ENCODE results near the gene CEP128.

CEP128 gene

GRCh38 chr14:80535171-80535570, 406.4 kb downstream of the CEP128 start:
- no peak for DNase-seq

- no peak for DNase-seq
Measured at GRCh38 chr14:80523518-80524117, 417.9 kb downstream of the CEP128 start.

DNA sequence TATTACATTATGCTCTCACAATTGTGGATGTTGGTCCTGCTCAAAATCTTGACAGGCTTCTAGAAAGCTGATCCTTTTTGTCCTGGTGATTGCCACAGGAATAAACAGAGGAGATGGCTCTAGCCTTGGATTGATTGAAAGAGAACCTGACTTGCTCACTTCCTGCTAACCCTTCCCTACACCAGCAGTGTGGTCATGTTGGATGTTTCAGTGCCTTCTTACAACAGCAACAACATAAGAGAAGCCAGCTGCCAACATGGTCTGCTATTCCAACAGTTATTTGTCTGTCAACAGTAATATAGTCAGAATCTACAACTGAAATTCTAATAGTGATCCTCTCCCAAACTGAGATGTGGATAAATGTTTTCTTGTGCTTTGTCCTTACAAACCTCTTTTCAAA, 418.6 kb downstream of the CEP128 start:
- no peak for DNase-seq

- DNase-seq, result no peak
Measured at GRCh38 chr14:80522411-80522810, 419.1 kb downstream of the CEP128 start.

GRCh38 chr14:80521456-80521855, 420.1 kb downstream of the CEP128 start:
- DNase-seq, result no peak

GRCh38 chr14:80519002-80519401, 422.5 kb downstream of the CEP128 start:
- no peak for DNase-seq

DNA sequence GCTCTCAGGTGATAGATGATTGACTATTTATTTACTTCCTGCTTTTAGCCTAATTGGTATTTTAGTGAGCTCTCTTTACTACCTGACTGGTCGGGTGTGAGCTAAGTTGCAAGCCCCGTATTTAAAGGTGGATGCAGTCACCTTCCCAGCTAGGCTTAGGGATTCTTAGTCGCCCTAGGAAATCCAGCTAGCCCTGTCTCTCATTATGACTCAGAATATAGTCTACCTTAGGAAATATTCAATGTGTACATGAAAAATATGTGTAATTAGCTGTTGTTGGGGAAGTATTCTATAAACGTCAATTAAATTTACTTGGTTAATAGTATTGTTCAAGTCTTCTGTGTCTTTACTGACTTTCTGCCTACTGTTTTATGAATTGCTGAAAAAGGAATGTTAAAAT, 423.4 kb downstream of the CEP128 start:
- no peak for DNase-seq

DNA sequence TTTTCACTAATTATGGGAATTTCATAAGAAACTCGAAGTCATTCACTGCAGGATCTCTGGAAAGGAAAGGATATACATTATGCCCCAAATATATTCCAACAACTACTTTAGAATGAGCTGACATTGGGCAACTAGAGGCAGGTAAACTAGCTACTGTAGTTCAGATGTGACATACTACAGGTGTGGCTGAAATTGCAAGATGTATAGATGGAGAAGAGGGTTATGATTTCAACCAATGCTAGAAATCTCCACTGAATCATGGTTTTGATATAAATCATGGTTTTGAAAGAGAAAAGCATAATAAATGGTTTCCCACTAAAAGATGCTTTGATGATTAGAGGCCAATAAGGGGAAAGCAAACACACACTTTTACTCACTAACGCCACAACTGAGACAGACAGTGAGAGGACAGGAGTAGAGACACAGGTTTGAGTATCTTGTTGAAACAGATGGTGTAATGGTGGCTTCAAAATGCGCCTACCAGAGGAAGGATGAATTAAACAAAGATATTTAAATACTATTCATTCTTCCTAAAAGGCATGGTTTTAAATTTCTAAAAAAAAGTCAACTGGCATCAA, 434.2 kb downstream of the CEP128 start:
- no peak for DNase-seq

DNA sequence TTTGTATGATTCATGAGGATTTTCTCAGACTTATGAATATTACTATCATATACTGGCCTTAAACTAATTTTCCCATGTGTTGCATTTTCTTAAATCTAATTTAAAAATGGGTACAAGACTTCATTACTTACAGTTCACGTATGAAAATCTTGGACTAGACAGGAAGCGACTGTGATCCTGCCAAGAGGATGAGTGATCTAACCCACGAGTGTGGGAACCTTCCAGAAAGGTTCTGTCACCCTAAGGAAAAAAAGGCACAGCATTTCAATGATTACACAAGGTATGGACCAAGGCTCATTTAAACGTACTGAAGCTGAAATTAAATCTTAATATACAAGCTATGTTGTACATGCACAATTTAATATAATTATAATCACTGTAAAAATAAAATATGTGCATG, 436.8 kb downstream of the CEP128 start:
- DNase-seq, result no peak

DNA sequence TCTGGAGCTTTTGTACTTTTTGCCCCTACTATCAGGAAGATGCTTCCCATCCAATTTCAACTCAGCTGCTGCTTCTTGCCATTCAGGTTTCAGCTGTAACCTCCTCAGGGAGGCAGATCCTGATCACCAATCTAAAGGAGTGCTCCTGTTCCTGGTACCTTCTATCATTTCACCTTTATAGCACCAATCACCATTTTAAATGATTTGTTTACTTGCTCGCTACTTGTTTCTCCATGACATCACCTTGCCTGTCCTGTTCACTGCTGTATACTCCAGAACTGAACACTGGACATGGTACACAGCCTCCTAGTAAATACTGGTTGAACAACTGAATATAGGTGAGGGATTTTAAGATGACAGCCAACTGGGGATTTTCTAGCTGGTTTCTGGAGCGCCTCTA, 443.0 kb downstream of the CEP128 start:
- DNase-seq, result no peak

GRCh38 chr14:80496090-80496489, 445.4 kb downstream of the CEP128 start:
- DNase-seq, result no peak

DNA sequence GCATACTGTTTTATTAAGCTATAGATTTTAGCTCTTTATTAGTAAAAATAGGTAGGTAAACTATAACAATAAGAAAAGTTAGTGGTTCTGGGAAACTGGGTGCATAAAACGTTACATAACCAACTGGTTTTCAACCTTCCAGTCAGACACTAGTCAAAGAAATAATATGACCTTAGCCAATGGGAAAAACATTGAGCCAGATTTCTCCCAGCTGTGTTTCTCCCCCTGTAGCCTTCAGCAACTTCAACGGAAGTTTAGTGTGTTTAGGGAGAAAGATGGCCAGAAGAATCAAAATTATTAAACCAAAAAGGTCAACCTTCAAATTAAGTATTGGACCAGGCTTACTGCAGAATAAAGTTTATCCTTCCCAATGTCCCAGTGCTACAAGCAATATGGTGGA, 446.8 kb downstream of the CEP128 start:
- no peak for DNase-seq

- no peak for DNase-seq
Measured at GRCh38 chr14:80493620-80494019, 447.9 kb downstream of the CEP128 start.

DNA sequence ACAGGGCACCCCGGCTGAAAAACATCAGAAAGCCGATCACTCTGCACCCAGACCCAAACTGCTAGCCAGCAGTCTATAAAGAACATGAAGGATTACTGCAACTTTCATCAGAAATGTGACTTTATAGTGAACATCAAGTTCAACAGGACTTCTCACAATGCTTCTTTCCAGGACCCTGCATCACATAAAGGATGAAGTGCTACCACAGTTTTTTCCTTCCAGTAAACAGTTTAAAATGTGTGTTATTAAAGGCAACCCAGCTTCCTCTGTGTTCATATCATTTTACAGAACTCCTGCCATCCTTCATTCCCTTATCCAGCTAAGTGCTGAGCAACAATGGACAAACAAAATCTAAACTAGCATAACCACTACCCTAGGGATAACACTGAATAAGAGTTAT, 449.9 kb downstream of the CEP128 start:
- no peak for DNase-seq

DNA sequence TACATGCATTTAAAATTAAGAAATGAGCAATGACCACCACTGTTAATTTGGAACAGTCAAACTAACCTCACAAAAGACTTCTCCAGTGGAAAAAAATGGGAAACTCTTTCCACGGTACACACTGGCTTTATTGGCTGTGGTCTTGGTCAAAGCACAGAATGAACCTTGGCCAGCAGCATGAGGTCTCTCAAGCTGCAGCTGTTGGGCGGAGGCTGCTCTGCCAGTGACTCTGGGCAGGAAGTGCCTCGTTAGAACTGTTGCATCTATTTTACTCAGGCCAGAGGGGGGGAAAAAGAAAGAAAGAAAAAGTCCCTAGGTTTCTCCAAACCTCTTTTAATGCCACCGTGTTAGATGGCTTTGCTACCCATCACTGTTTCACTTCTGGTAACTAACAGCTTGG, 450.4 kb downstream of the CEP128 start:
- DNase-seq, result peak; percentile 2

- no peak for DNase-seq
Measured at GRCh38 chr14:80489513-80489912, 452.0 kb downstream of the CEP128 start.

- DNase-seq, result no peak
Measured at GRCh38 chr14:80485764-80486163, 455.8 kb downstream of the CEP128 start.

DNA sequence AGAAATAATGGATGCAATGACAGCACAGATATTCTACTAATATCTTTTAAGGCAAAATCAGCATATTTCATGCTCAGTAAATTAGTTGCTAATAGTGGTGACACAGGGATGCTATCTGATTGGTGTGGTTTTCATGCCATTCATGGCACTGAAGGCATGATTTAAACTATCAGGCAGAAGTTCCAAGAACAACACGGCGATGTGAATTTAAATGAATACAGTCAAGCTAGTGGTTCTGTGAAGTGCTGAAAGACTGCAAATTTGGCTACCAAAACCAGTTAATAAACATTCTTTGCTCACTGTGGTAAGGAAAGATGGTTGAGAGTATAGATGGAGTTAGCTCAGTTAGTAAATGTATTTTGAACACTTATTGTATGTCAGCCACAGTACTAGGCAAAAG, 458.2 kb downstream of the CEP128 start:
- DNase-seq, result no peak

- DNase-seq, result no peak
Measured at GRCh38 chr14:80477388-80478160, 464.0 kb downstream of the CEP128 start.

- DNase-seq, result no peak
Measured at GRCh38 chr14:80475074-80475473, 466.5 kb downstream of the CEP128 start.

GRCh38 chr14:80468331-80469122, 473.0 kb downstream of the CEP128 start:
- DNase-seq, result no peak

- no peak for DNase-seq
Measured at GRCh38 chr14:80465546-80466220, 475.9 kb downstream of the CEP128 start.

DNA sequence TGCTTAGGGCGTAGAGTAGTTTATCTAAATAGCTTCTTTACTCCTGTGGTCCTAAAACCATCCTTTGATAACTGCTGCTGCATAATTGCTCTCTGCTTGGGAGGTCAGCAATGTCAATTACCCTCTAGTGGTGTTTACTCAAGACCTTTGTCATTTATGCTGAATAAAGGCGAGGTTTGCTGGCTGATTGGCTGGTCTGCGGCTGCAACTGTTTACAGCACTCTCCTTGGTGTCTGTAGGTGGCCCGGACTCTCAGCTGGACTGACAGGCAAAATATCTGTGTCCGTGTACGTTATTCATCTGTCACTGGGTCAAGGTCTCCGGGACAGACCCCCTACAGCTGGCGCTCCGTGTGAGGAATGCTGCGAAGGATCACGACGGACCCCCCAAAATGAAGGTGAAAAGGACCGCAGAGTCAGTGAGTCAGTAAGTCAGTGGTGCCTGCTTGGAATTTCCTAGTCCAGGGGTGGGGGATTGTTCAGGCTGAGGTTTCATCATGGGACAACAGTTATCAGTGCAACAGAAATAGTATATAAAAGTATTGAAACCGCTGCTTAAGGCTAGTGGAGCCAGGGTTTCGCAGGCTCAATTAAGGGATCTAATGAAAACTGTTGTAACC, 476.9 kb downstream of the CEP128 start:
- no peak for DNase-seq

All from NCI-H2081 treated with DMSO at 0.1 percent for 48 hours (cell line).